HT-29 (cell line): Measurements from ENCODE around the gene EVA1C. TPM values are rescaled to one million over a fixed set of nuclear protein-coding genes. Genes with fewer than 3 reads are reported as not detected.
"Not testable (repeated sequence)": the region's sequence is repeated elsewhere in the genome, so short reads cannot be mapped to it uniquely, and the experiment has no call there.

ENCODE experiments used
- DNase-seq: peaks from one replicate; pipeline ENCODE4 v3.0.0-alpha.2; 2015; ENCODE audit warnings: low spot score
- small RNA-seq: library from RNA; depleted of rRNA; stranded (forward); fragments of <200 nt; gene quantifications from one replicate; pipeline ENCODE3, GENCODE V24; 2014
- total RNA-seq: library from RNA; depleted of rRNA; stranded (reverse); fragments of >200 nt; shearing (Covaris generic); gene quantifications from 2 replicates; pipeline ENCODE4 v1.2.3, GENCODE V29; 2014; rRNA removed

EVA1C gene
- total RNA-seq, 1 experiment from 2014 or later: 16.0 TPM

GRCh38 chr21:32559006-32559610 lies 146.6 kb downstream of the EVA1C start:
- DNase-seq: no peak

GRCh38 chr21:32560896-32561295 lies 148.4 kb downstream of the EVA1C start:
- DNase-seq: no peak

GRCh38 chr21:32561476-32561875 lies 149.0 kb downstream of the EVA1C start:
- DNase-seq: not testable (repeated sequence)

GRCh38 chr21:32562426-32562825 lies 149.9 kb downstream of the EVA1C start:
- peak; percentile 47 for DNase-seq

GRCh38 chr21:32562915-32563314 lies 150.4 kb downstream of the EVA1C start:
- no peak for DNase-seq

Small RNAs within 50 kb of the gene (small RNA-seq; reads per million reads assigned to genes)
- gene RF00438 (not detected), gene RNA5SP490 (3.2 reads per million, percentile 76 among the genes with 10 or more reads in this experiment), gene SNORA80A (16.7 reads per million, percentile 91 among the genes with 10 or more reads in this experiment)

Other genes starting within 250 kb of the EVA1C start
- gene MIS18A, start 133.7 kb upstream of the EVA1C start, total RNA-seq: 9.0 and 9.4 TPM in 2 replicates
- not detected in 2 replicates for gene MRAP, start 113.9 kb upstream of the EVA1C start, total RNA-seq
- 12.5 and 13.9 TPM in 2 replicates for gene URB1, start 19.7 kb upstream of the EVA1C start, total RNA-seq
- not detected in 2 replicates for gene TCP10L, start 172.8 kb downstream of the EVA1C start, total RNA-seq
- gene CFAP298, start 199.7 kb downstream of the EVA1C start, total RNA-seq: 79.2 and 82.4 TPM in 2 replicates